ENCODE results near the gene WDR37. TPM values are rescaled to one million over a fixed set of nuclear protein-coding genes. Genes with fewer than 3 reads are reported as not detected.
"Not testable (repeated sequence)": the region's sequence is repeated elsewhere in the genome, so short reads cannot be mapped to it uniquely, and the experiment has no call there.

Gene WDR37
- polyA plus RNA-seq, 1 experiment: 16.0 TPM

- DNase-seq (ENCODE audit: low read depth, low spot score): no peak
- no peak overlapping the region for H3K27ac ChIP-seq (ENCODE audit: low read depth, low read length)
- ChIA-PET CTCF (no interaction called here), POLR2A (interaction anchor here (0.6 kb wide), 1 partner anchor 23 kb away, joined by 3 read pairs; no protein-coding TSS in a partner anchor)
- no peak overlapping the region for H3K4me3 ChIP-seq (ENCODE audit: low read depth, low read length)
- TF ChIP-seq CTCF (IDR thresholded peaks at IDR 0.05; ENCODE audit: low read depth, low read length): no peak
- H3K9me3 ChIP-seq (ENCODE audit: control insufficient read depth, insufficient read depth, low read length): peaks cover 8% of the 10 kb centered on the region
- H3K27me3 ChIP-seq (ENCODE audit: control insufficient read depth, insufficient read depth, low read length): no peaks in the 10 kb centered on the region
Observed at GRCh38 chr10:1114719-1115606, 58.8 kb downstream of the WDR37 start.

- POLR2A ChIA-PET: no interaction called here
- TF ChIP-seq CTCF (IDR thresholded peaks at IDR 0.05; ENCODE audit: low read depth, low read length): no peak
- H3K27ac ChIP-seq (ENCODE audit: low read depth, low read length): no peak overlapping the region
- no peak overlapping the region for H3K4me3 ChIP-seq (ENCODE audit: low read depth, low read length)
- no peak for DNase-seq (ENCODE audit: low read depth, low spot score)
- CTCF ChIA-PET: no interaction called here
- no peaks in the 10 kb centered on the region for H3K27me3 ChIP-seq (ENCODE audit: control insufficient read depth, insufficient read depth, low read length)
- H3K9me3 ChIP-seq (ENCODE audit: control insufficient read depth, insufficient read depth, low read length): peaks cover 1% of the 10 kb centered on the region; the same call in 1 of the 2 replicates
Observed at GRCh38 chr10:1115607-1115955, 59.4 kb downstream of the WDR37 start.

- Histone ChIP-seq H3K9me3 (ENCODE audit: control insufficient read depth, insufficient read depth, low read length) (no peaks in the 10 kb centered on the region; the same call in 1 of the 2 replicates), H3K27me3 (ENCODE audit: control insufficient read depth, insufficient read depth, low read length) (no peaks in the 10 kb centered on the region), H3K4me3 (ENCODE audit: low read depth, low read length) (no peak overlapping the region), H3K27ac (ENCODE audit: low read depth, low read length) (no peak overlapping the region)
- POLR2A ChIA-PET: no interaction called here
- CTCF ChIA-PET: no interaction called here
- no peak for TF ChIP-seq CTCF (IDR thresholded peaks at IDR 0.05; ENCODE audit: low read depth, low read length)
- DNase-seq (ENCODE audit: low read depth, low spot score): no peak
Observed at GRCh38 chr10:1116051-1116450, 59.9 kb downstream of the WDR37 start.

- no peaks in the 10 kb centered on the region; the same call in 1 of the 2 replicates for H3K9me3 ChIP-seq (ENCODE audit: control insufficient read depth, insufficient read depth, low read length)
- CTCF ChIA-PET: no interaction called here
- H3K4me3 ChIP-seq (ENCODE audit: low read depth, low read length): no peak overlapping the region
- H3K27ac ChIP-seq (ENCODE audit: low read depth, low read length): no peak overlapping the region
- POLR2A ChIA-PET: no interaction called here
- DNase-seq (ENCODE audit: low read depth, low spot score): no peak
- no peak for TF ChIP-seq CTCF (IDR thresholded peaks at IDR 0.05; ENCODE audit: low read depth, low read length)
- no peaks in the 10 kb centered on the region for H3K27me3 ChIP-seq (ENCODE audit: control insufficient read depth, insufficient read depth, low read length)
Observed at GRCh38 chr10:1116696-1117280, 60.6 kb downstream of the WDR37 start.

GRCh38 chr10:1117651-1118050, 61.5 kb downstream of the WDR37 start:
- ChIA-PET POLR2A (no interaction called here), CTCF (no interaction called here)
- H3K27me3 ChIP-seq (ENCODE audit: control insufficient read depth, insufficient read depth, low read length): no peaks in the 10 kb centered on the region
- no peaks in the 10 kb centered on the region; the same call in 1 of the 2 replicates for H3K9me3 ChIP-seq (ENCODE audit: control insufficient read depth, insufficient read depth, low read length)
- no peak overlapping the region for H3K27ac ChIP-seq (ENCODE audit: low read depth, low read length)
- DNase-seq (ENCODE audit: low read depth, low spot score): no peak
- no peak for TF ChIP-seq CTCF (IDR thresholded peaks at IDR 0.05; ENCODE audit: low read depth, low read length)
- no peak overlapping the region for H3K4me3 ChIP-seq (ENCODE audit: low read depth, low read length)

- H3K27me3 ChIP-seq (ENCODE audit: control insufficient read depth, insufficient read depth, low read length); POLR2A ChIA-PET; H3K4me3 ChIP-seq (ENCODE audit: low read depth, low read length); H3K9me3 ChIP-seq (ENCODE audit: control insufficient read depth, insufficient read depth, low read length); DNase-seq (ENCODE audit: low read depth, low spot score); CTCF ChIA-PET; H3K27ac ChIP-seq (ENCODE audit: low read depth, low read length): not testable (repeated sequence)
Observed at GRCh38 chr10:1118318-1118717, 62.1 kb downstream of the WDR37 start.
